Measurements from ENCODE around the gene KCNC4.
A peak's percentile ranks its signal among the peaks of the same experiment; 100 is the strongest.

The KCNC4 gene

DNA sequence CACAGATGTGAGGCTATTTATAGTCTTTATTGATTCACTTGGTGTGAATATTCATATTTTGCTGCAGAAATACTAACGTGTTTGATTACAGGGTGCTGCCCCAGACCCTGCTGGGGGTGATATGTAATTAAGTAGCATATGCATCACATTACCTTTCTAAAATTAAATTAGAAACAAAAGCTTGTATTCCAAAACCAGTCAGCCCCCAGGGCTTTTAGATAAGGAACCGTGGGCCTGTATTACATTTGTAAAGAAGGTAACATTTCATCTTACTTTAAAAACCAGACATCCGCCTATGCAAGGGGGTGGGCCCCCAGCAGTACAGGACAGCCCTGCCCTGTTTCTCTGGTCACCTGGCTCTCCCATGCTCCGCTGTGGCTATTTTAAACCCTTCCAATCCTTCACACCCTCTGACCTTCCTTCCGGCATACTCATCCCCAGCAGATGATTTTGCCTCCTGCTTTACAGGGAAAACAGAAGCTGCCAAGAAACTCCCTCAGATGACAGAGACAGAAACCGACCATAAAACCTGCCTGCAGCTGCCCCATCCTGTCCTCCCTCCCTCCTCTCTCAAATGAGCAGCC, 22.0 kb upstream of the KCNC4 start:
- peak; percentile 64 for DNase-seq (ENCODE audit: low read depth)

GRCh38 chr1:110189181-110189580, 20.9 kb upstream of the KCNC4 start:
- DNase-seq (ENCODE audit: low read depth), result no peak

DNA sequence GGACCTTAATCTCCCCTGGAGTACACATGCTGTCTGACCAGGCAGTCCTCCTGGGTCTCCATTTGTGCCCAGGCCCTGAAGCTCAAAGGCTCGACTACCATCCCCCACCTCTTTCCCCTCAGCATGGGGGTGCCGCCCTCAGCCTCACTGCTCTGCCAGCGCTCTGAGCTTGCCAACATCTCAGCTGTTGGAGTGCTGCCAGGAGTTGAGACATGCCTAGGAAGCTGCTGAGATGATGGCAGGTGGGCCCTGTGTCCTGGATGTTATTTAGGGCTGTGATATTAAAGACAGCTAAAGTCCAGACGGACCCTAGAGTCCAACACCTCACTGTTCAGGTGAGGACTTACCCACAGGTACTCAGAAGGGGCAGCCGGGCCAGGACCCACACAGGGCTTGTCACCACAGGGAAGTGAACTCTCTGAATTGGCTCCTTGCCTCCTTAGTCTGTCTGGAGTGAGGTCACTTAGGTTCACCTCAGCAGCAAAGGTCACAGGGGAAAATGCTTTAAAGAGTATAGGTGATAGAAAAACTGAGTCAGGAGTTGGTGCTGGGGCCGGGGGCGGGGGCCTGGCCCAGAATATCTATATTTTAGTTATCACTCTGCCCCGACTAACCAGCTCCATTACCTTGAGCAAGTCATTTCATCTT, 19.7 kb upstream of the KCNC4 start:
- no peak for DNase-seq (ENCODE audit: low read depth)

DNA sequence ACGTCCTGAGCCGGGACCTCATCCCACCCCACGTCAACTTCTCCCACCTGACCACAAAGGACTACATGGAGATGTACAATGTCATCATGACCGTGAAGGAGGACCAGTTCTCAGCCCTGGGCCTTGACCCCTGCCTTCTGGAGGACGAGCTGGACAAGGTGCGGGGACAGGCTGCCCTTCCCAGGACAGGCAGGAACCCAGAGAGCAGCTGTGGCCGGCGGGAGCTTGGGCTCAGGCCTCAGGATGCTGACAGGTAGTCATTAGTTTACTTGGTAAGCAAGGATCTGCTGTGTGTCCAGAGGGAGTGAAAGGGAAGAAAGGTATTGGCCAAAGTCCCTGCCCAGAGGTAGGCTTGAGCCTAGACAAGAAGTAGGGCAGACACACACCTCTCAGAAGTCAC, 17.6 kb upstream of the KCNC4 start:
- no peak for DNase-seq (ENCODE audit: low read depth)

DNA sequence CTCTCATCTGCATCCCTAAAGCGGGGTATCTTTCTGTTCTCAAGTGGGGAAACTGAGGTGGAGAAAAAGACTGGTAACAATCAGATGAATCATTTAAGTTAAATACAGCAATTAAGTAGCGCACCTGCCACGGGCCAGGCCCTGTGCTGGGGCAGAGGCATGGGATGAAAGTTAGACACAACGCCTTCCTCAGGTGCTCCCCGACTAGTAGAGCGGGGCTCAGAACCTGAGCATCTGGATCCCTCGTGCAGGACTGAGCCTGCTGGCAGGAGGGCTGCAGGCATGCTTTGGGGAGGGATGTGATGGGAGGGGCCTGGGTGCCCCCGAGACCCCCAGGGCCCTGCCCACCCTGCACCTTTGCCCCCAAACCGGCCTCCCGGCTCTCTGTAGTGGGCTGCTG, 14.9 kb upstream of the KCNC4 start:
- DNase-seq (ENCODE audit: low read depth), result no peak

- no peak for DNase-seq (ENCODE audit: low read depth)
Observed at GRCh38 chr1:110196917-110197765, 13.0 kb upstream of the KCNC4 start.

- DNase-seq (ENCODE audit: low read depth), result no peak
Observed at GRCh38 chr1:110197905-110198629, 12.0 kb upstream of the KCNC4 start.

GRCh38 chr1:110198746-110199145, 11.4 kb upstream of the KCNC4 start:
- DNase-seq (ENCODE audit: low read depth), result no peak

DNA sequence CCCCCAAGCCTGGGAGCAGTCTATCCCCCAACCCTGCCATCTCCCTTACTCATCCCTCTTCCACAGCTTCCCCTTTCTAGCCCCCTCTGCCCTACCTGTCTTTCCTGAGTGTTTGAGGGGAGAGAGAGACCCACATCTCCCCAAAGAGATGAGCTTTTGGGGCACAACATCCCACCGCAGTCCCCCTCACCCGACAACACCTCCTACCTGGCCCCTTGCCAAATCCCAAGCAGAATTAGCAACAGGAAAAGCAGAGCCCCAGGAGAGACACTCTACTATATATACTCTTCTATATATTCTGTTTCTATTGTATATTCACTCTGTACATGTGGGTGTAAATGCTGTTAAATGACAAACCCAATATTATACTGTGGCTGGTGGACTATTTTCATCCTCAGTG, 9.9 kb upstream of the KCNC4 start:
- no peak for DNase-seq (ENCODE audit: low read depth)

GRCh38 chr1:110200666-110201065, 9.4 kb upstream of the KCNC4 start:
- no peak for DNase-seq (ENCODE audit: low read depth)

DNA sequence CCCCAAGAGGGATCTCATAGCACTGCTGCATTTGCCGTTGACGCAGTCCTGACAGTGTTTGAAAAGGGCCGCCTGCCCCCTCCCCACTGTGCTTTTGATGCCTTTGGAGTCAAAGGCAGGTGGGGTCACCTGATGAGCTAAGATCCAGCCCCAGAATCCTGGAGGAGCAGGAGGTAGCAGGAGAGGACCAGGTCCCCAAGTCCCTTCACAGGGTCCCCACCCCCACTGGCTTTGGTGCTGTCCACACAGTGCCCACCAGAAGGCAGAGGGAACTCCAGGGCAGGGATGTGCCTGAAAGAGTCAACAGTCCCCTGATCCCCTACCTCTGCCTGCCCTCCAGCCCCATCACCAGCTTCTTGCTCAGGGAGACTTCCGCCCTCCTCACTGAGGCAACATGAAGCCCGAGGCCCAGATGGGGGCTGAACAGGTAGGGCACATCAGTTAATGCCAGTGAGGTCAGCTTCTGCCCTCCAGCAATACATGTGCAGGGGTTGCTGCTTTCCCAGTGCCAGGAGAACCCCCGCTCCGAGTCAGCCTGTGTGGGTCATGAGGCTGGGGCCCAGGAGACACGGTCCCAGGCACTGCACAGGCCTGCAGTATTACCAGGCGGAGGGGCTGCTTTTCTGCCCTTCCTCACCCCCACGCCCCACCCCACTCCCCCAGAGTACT, 8.8 kb upstream of the KCNC4 start:
- no peak for DNase-seq (ENCODE audit: low read depth)

DNA sequence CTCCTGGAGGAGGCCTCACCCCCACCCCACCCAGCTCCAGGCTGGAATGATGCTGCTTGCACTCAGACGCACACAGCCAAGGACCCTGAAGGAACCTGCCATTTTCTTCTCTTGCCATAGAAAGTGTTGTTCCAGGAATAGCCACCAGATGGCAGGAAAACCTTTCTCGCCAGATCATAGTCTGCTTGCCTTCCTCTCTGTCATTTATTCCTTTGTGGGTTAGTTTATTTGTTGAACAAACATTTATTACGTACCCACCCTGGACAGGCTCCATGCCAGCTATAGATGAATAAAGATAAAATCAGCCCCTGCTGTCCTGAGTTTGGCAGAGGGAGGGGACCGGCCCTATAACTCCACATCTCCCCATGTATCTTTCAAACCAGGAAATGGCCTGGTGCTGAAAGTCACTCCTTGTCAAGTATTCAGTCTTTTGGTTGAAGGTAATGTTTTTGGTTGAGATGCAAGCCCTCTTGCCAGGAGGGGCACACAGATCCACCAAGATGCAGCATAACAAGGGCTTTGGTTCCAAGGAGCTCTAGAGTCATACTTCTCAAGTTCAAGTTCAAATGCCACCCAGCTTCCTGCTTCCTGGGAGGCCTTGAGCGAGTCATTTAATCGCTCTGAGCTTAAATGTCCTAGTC, 7.0 kb upstream of the KCNC4 start:
- DNase-seq (ENCODE audit: low read depth), result peak; percentile 47

DNA sequence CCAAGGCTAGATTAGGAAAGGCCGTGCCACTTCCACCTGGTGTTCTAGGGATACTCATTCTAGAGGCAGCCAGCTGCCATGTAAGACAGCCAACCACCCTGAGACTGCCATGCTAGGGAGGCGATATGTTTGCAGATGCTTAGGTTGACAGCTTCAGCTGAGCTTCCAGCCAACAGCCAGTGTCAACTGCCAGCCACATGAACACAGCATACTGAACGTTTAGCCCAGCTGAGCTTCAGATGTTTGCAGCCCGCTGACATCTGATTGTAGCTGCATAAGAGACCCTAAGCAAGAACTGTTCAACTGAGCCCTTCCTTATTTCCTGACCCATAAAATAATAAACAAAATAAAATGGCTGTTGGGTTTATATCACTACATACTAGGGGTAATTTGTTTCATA, 5.0 kb upstream of the KCNC4 start:
- DNase-seq (ENCODE audit: low read depth), result no peak

DNA sequence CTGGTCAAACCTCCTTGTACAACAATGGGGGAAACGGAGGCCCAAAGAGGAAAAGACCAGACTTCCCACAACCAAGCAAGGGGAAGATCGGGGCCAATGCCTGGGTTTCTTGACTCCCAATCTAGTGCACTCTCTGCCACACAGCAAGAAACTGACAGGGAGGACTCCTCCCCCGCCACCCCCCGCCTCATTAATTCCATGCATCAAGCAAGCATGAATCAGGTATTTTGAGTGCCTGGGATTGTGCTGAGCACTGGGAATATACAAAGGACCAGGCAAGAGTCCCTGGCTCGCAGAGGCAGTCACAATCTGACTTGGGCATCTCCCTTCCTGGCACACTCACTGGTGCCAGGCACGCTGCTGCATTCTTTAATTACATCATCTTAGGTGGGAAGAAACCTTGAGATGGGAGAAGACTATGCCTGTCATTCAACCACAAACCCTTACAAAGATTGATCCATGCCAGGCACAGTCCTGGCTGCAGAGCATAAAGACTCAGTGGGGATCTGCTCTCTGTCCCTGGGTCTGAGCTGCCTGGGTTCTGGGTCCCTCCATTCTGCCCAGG, 4.4 kb upstream of the KCNC4 start:
- DNase-seq (ENCODE audit: low read depth), result no peak

DNA sequence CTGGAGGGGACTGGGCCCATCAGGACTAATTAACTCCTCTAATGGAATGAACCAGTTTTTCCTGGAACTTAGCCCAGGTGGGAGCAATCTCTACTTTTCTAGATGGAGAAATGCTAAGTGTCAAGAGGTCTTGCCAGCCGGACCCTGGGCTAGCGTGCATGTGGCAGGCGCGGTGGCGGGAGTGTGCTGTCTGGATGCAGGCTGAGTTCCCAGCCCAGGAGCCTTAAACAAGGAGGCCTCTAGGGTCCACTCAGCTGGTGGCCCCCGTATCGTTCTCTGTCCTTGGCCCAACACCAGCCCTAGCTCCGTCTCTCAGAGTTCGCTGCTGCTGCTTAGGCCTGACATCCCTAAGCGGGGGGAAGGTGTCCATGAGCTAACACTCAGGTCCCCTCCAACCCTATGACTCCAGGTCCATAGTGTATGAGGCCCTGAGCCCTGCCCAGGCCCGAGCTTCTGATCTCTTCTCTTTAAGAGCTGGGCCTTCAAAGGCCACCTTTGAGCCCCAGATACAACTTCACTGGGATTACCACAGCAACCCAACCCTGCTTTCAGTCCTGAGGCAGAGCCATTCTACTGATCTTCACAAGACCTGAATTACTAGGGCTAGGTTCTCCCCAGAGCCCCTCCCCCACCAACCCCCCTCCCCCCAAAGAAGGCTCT, 3.7 kb upstream of the KCNC4 start:
- no peak for DNase-seq (ENCODE audit: low read depth)

GRCh38 chr1:110207831-110208230, 2.3 kb upstream of the KCNC4 start:
- DNase-seq (ENCODE audit: low read depth), result no peak

DNA sequence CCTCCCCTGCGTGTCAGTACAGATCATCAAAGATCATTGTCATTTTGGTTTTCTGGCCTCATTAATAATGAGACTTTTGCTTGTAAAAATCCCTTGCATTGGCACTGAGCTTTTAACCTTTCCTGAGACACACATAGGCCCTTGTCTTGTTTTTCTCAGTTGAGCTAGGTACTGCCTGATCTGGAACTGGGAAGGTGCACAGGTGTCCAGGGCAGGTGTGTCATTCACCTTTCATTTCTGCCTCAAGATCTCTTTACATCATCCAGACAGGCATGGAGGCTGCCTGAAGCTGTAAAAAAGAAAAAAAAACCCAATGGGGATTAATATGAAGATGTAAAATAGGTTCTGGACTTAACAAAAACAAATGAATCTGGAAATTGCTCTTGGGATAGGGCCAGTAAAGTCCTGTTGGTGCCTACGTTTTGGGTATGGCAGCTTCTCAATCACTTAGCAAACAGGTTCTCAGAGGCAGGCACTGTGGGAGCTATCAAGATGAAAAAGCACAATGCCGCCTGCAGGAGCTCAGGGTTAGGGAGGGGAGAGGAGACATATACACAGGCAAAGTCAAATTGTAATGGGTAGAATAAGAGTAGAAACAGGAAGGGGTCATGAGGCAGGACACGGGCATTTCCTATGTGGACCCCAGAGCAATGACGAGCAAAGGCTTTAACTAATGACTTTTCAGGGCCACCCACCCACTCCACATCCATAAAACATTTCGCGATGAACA, 1.0 kb upstream of the KCNC4 start:
- DNase-seq (ENCODE audit: low read depth), result no peak

DNA sequence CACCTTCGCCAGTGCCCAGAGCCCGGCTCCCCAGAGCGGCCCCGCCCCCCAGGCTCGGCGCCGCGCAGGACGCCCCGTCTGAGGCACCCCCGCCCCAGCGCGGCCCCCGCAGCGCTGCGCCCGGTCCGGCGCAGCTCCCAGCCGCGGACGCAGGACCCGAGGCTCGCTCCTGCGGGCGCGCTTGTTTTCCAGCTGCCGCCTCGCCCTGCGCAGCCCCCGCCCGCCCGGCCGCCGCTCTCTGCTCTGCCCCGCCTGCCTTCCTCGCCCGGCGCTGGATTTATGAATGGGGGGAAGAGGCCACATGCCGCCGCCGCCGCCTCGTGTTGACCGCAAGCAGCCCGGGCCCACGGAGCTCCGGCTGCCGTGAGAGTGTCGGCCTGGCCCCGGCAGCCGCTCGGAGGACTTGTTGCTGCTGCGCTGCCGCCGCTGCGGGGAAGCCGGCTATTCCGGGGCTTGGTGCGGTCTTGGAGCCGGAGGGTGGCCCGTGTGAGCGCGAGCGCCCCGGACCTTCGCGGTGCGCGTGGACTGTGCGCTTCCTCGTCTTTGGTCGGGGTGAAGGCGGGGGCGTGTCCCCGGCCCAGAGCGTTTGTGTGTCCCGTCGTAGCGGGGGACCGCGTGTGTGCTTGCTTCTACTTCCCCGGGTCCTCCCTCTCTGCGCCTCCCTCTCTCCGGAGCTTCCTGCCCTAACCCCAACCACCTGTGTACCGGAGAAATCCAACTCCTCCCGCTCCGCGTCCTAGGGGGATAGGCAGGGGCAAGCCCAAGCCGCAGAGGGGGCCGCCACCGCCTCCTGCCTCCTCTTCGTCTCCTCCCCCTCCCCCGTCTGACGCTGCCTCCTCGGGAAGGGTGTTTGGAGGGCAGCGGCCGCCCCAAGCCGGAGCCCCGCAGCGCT, 736 bp downstream of the KCNC4 start:
- DNase-seq (ENCODE audit: low read depth), result no peak
